Left ventricle myocardium inferior (tissue), 1 donor: ENCODE data around the gene PCDHGC5. TPM values are rescaled to one million over a fixed set of nuclear protein-coding genes. Genes with fewer than 3 reads are reported as not detected.

Experiments used
- DNase-seq: peaks from one replicate; pipeline ENCODE4 v3.0.0-alpha.2; 2020
- H3K27ac ChIP-seq: fragments of 200-600 bp; replicated peaks from 2 replicates; pipeline ENCODE4 v1.8.0; 2021
- H3K27me3 ChIP-seq: fragments of 200-600 bp; 2 replicates; pipeline ENCODE4 v1.8.0; 2021; ENCODE audit warnings: low read depth
- H3K36me3 ChIP-seq: fragments of 200-600 bp; 2 replicates; pipeline ENCODE4 v1.8.0; 2021
- H3K4me1 ChIP-seq: fragments of 200-600 bp; 2 replicates; pipeline ENCODE4 v1.8.0; 2021
- H3K4me3 ChIP-seq: fragments of 200-600 bp; 2 replicates; pipeline ENCODE4 v1.8.0; 2021; ENCODE audit warnings: mild to moderate bottlenecking, moderate library complexity
- H3K9me3 ChIP-seq: fragments of 200-600 bp; replicated peaks from 2 replicates; pipeline ENCODE4 v1.8.0; 2021
- intact Hi-C: fragments of 100-400 bp; cut with micrococcal nuclease; formaldehyde crosslinking; loops from one replicate; pipeline ENCODE4 v1.11.0; 2022
- total RNA-seq: library from RNA; stranded (reverse); fragmentation: NEBNext Ultra II Directional; extraction: Animal tissue kit (Norgen Biotek cat#: 25700); gene quantifications from one replicate; pipeline ENCODE4 v1.2.1, GENCODE V29; 2021
- TF ChIP-seq, protein P1 (sequence below): fragments of 200-600 bp; IDR thresholded peaks from 2 replicates; pipeline ENCODE4 v1.8.0; 2021; ENCODE audit warnings: antibody characterized with exemption, mild to moderate bottlenecking, borderline replicate concordance
- donor health status: DM: no; HTN: yes; CAD: no; lungs with severe emphysema.

PCDHGC5 gene
- total RNA-seq, 1 donor from 2014 or later, result 2.9 TPM

DNA sequence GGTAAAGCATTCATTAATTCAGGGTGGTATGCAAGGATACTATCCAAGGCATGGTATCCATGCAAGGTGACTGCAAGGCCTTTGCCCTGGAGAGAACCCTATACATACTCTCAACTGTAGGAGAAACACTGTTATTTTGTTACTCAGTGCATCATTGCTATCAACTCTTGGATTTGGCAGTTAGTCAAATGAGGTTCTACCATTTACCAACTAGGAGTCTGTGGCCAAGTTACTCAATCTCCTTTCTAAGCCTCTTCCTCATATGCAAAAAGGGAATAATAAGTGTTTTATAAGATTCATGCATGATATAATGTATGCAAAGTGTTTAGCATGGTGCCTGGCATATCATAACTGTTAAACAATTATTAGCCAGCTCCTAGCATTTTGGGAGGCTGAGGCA lies 9.1 kb upstream of the PCDHGC5 start:
- intact Hi-C loops, result no loop called here
- no peak overlapping the region for H3K27ac ChIP-seq
- DNase-seq, result no peak
- TF ChIP-seq, protein P1, sequence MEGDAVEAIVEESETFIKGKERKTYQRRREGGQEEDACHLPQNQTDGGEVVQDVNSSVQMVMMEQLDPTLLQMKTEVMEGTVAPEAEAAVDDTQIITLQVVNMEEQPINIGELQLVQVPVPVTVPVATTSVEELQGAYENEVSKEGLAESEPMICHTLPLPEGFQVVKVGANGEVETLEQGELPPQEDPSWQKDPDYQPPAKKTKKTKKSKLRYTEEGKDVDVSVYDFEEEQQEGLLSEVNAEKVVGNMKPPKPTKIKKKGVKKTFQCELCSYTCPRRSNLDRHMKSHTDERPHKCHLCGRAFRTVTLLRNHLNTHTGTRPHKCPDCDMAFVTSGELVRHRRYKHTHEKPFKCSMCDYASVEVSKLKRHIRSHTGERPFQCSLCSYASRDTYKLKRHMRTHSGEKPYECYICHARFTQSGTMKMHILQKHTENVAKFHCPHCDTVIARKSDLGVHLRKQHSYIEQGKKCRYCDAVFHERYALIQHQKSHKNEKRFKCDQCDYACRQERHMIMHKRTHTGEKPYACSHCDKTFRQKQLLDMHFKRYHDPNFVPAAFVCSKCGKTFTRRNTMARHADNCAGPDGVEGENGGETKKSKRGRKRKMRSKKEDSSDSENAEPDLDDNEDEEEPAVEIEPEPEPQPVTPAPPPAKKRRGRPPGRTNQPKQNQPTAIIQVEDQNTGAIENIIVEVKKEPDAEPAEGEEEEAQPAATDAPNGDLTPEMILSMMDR, result no peak
- no peaks in the 10 kb centered on the region for H3K27me3 ChIP-seq
- H3K4me1 ChIP-seq, result peaks cover 82% of the 10 kb centered on the region
- no peaks in the 10 kb centered on the region for H3K36me3 ChIP-seq
- peak overlapping the region; percentile 73 for H3K4me3 ChIP-seq
- no peaks in the 10 kb centered on the region for H3K9me3 ChIP-seq

DNA sequence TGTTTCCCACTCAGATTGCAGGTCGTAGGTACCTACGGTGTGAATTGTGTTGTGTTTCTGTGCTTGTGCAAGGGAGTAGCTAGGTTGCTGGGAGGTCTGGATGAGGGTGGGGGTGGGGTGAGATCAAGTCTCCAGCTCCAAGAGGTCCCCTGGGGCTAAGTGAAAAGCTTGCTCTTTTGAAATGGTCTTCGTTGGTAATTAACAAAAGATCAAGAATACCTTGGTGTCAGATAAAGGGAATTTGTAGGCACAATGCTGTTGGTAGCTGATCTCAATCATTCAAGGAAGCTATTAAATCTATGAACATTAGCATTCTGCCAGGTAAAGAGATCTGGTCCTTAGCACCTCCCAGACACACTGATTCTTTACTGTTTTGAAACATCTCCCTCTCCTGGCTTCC lies 5.0 kb upstream of the PCDHGC5 start:
- intact Hi-C loops, result no loop called here
- no peak overlapping the region for H3K27ac ChIP-seq
- peaks cover 87% of the 10 kb centered on the region for H3K4me1 ChIP-seq
- DNase-seq, result no peak
- TF ChIP-seq, protein P1, result no peak
- no peaks in the 10 kb centered on the region for H3K9me3 ChIP-seq
- H3K36me3 ChIP-seq, result no peaks in the 10 kb centered on the region
- H3K4me3 ChIP-seq, result peak overlapping the region; percentile 60
- no peaks in the 10 kb centered on the region for H3K27me3 ChIP-seq

DNA sequence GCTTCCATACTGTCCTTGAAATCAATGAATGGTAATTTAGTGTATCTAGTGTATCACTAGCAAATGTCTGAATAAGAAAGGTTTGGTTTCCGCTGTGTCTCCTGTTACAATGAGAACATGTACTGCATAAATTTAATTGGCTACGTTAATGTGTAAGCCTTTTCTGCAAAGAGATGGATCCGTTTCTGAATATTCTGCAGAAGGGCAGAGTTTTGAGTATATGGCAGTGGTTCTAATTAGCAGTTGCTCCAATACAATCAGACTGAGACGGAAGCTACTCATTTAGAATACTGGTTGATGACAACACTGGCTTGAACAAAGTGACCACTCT lies 4.6 kb upstream of the PCDHGC5 start:
- TF ChIP-seq, protein P1, result no peak
- Histone ChIP-seq H3K36me3 (no peaks in the 10 kb centered on the region), H3K27me3 (no peaks in the 10 kb centered on the region), H3K9me3 (no peaks in the 10 kb centered on the region), H3K4me1 (peaks cover 87% of the 10 kb centered on the region), H3K27ac (no peak overlapping the region), H3K4me3 (peak overlapping the region; percentile 60)
- intact Hi-C loops, result no loop called here
- no peak for DNase-seq

DNA sequence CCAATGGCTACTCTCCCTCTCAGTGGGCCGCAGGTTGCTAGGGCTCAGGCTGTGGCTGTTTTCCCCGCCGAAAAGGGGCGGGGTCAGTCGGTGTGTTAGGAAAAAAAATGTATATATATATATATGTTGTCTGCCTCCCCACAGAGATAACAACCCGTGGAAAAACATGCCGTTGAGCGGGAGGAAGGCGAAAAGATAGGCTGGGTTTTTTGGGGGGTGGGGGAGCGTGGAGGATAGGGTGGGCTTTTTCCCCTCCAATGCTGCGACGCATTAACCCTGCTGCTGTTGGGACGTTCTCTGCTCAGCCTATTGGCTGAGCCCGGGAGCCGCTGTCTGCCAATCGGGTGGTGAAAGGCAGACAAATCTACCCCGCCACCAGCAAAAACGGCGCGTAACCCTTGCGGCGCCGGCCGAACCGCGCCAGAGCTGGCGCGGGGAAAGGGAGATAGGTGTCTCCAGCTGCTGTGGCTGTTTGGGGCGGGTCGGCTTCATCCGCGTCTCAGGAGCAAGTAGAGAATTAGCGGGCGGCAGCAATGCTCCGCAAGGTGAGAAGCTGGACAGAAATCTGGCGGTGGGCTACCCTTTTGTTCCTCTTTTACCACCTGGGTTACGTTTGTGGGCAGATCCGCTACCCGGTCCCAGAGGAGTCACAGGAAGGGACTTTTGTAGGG lies 4.1 kb upstream of the PCDHGC5 start, which contains the start of gene PCDHGC4:
TSS of gene PCDHGC4 (plus strand) at position 390 of the 671 bp plus-strand sequence. CDS start at position 534, 144 bp downstream.
- Histone ChIP-seq H3K27me3 (no peaks in the 10 kb centered on the region), H3K4me3 (peak within 1 kb of the TSS; percentile 60), H3K9me3 (no peaks in the 10 kb centered on the region), H3K4me1 (peaks cover 87% of the 10 kb centered on the region), H3K36me3 (peaks cover 3% of the 10 kb centered on the region), H3K27ac (peak within 1 kb of the TSS; percentile 31)
- DNase-seq, result no peak
- TF ChIP-seq, protein P1, result no peak
- intact Hi-C loops, result no loop called here

DNA sequence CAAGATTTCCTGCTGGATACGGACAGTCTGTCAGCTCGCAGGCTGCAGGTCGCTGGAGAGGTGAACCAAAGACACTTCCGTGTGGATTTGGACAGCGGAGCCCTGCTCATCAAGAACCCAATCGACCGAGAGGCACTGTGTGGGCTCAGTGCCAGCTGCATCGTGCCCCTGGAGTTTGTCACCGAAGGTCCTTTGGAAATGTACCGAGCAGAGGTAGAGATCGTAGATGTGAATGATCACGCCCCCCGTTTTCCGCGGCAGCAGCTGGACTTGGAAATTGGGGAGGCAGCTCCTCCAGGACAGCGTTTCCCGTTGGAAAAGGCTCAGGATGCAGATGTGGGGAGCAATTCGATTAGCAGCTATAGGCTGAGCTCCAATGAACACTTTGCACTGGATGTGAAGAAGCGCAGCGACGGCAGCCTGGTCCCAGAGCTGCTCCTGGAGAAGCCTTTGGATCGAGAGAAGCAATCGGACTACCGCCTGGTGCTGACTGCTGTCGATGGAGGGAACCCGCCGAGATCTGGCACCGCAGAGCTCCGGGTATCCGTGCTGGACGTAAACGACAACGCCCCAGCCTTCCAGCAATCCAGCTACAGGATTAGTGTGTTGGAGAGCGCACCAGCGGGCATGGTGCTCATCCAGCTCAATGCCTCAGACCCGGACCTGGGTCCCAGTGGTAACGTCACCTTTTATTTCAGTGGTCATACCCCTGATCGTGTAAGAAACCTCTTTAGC lies 3.4 kb upstream of the PCDHGC5 start:
- Histone ChIP-seq H3K27ac (peak overlapping the region; percentile 31), H3K4me3 (peak overlapping the region; percentile 60), H3K4me1 (peaks cover 81% of the 10 kb centered on the region), H3K36me3 (peaks cover 9% of the 10 kb centered on the region), H3K9me3 (no peaks in the 10 kb centered on the region), H3K27me3 (no peaks in the 10 kb centered on the region)
- no peak for DNase-seq
- TF ChIP-seq, protein P1, result no peak
- intact Hi-C loops, result no loop called here
